ENCODE data around the gene RPS19.

Gene RPS19

GRCh38 chr19:41897181-41897580 is 37.1 kb downstream of the RPS19 start:
- no peak for DNase-seq (ENCODE audit: low read depth in 1 of 2, low spot score in 1 of 2)

GRCh38 chr19:41897820-41898219 is 37.8 kb downstream of the RPS19 start:
- DNase-seq (ENCODE audit: low read depth in 1 of 2, low spot score in 1 of 2) = no peak

- no peak for DNase-seq (ENCODE audit: low read depth in 1 of 2, low spot score in 1 of 2)
These were observed 38.2 kb downstream of the RPS19 start for GRCh38 chr19:41898235-41898634.

GRCh38 chr19:41901707-41902360 is 41.8 kb downstream of the RPS19 start:
- no peak for DNase-seq (ENCODE audit: low read depth in 1 of 2, low spot score in 1 of 2)

- no peak for DNase-seq (ENCODE audit: low read depth in 1 of 2, low spot score in 1 of 2)
These were observed 42.5 kb downstream of the RPS19 start for GRCh38 chr19:41902594-41902993.

- DNase-seq (ENCODE audit: low read depth in 1 of 2, low spot score in 1 of 2) = no peak
These were observed 43.3 kb downstream of the RPS19 start for GRCh38 chr19:41903193-41903953.

- no peak for DNase-seq (ENCODE audit: low read depth in 1 of 2, low spot score in 1 of 2)
These were observed 44.2 kb downstream of the RPS19 start for GRCh38 chr19:41904118-41904870.

GRCh38 chr19:41905273-41906002 is 45.4 kb downstream of the RPS19 start:
- DNase-seq (ENCODE audit: low read depth in 1 of 2, low spot score in 1 of 2) = no peak

- DNase-seq (ENCODE audit: low read depth in 1 of 2, low spot score in 1 of 2) = no peak
These were observed 46.2 kb downstream of the RPS19 start for GRCh38 chr19:41906271-41906670.

- DNase-seq (ENCODE audit: low read depth in 1 of 2, low spot score in 1 of 2) = no peak
These were observed 47.0 kb downstream of the RPS19 start for GRCh38 chr19:41906916-41907680.

GRCh38 chr19:41907994-41908615 is 48.0 kb downstream of the RPS19 start:
- DNase-seq (ENCODE audit: low read depth in 1 of 2, low spot score in 1 of 2) = no peak

- DNase-seq (ENCODE audit: low read depth in 1 of 2, low spot score in 1 of 2) = no peak
These were observed 48.8 kb downstream of the RPS19 start for GRCh38 chr19:41908724-41909464.

GRCh38 chr19:41909706-41910105 is 49.7 kb downstream of the RPS19 start:
- no peak for DNase-seq (ENCODE audit: low read depth in 1 of 2, low spot score in 1 of 2)

- DNase-seq (ENCODE audit: low read depth in 1 of 2, low spot score in 1 of 2) = no peak
These were observed 50.4 kb downstream of the RPS19 start for GRCh38 chr19:41910240-41910991.

- DNase-seq (ENCODE audit: low read depth in 1 of 2, low spot score in 1 of 2) = no peak
These were observed 51.2 kb downstream of the RPS19 start for GRCh38 chr19:41910992-41911888.

- DNase-seq (ENCODE audit: low read depth in 1 of 2, low spot score in 1 of 2) = no peak
These were observed 52.1 kb downstream of the RPS19 start for GRCh38 chr19:41911889-41912731.

Data from stimulated activated CD4-positive, alpha-beta T cell treated with anti-CD3 and anti-CD28 coated beads, Interleukin-15, amount 100 ng/mL, for 1 hour (primary cell).